ENCODE results near the gene ADAMTS3.
"Not testable (repeated sequence)": the region's sequence is repeated elsewhere in the genome, so short reads cannot be mapped to it uniquely, and the experiment has no call there.

Gene ADAMTS3

GRCh38 chr4:72467633-72468032 lies 101.4 kb downstream of the ADAMTS3 start:
- DNase-seq: no peak

GRCh38 chr4:72463724-72464123 lies 105.3 kb downstream of the ADAMTS3 start:
- no peak for DNase-seq

- DNase-seq: no peak
Measured at GRCh38 chr4:72457158-72457557, 111.9 kb downstream of the ADAMTS3 start.

GRCh38 chr4:72451349-72451748 lies 117.7 kb downstream of the ADAMTS3 start:
- DNase-seq: no peak

- no peak for DNase-seq
Measured at GRCh38 chr4:72449705-72450104, 119.3 kb downstream of the ADAMTS3 start.

GRCh38 chr4:72448231-72448630 lies 120.8 kb downstream of the ADAMTS3 start:
- no peak for DNase-seq

- no peak for DNase-seq
Measured at GRCh38 chr4:72446353-72447055, 122.5 kb downstream of the ADAMTS3 start.

- no peak for DNase-seq
Measured at GRCh38 chr4:72444092-72444491, 124.9 kb downstream of the ADAMTS3 start.

GRCh38 chr4:72442715-72443114 lies 126.3 kb downstream of the ADAMTS3 start:
- no peak for DNase-seq

GRCh38 chr4:72442147-72442546 lies 126.9 kb downstream of the ADAMTS3 start:
- DNase-seq: no peak

- no peak for DNase-seq
Measured at GRCh38 chr4:72440386-72440785, 128.6 kb downstream of the ADAMTS3 start.

GRCh38 chr4:72432975-72433374 lies 136.0 kb downstream of the ADAMTS3 start:
- no peak for DNase-seq

- DNase-seq: no peak
Measured at GRCh38 chr4:72432282-72432681, 136.7 kb downstream of the ADAMTS3 start.

- DNase-seq: no peak
Measured at GRCh38 chr4:72430988-72431387, 138.0 kb downstream of the ADAMTS3 start.

- no peak for DNase-seq
Measured at GRCh38 chr4:72430050-72430449, 139.0 kb downstream of the ADAMTS3 start.

GRCh38 chr4:72429397-72429889 lies 139.6 kb downstream of the ADAMTS3 start:
- DNase-seq: no peak

GRCh38 chr4:72427057-72427456 lies 142.0 kb downstream of the ADAMTS3 start:
- DNase-seq: no peak

- not testable (repeated sequence) for DNase-seq
Measured at GRCh38 chr4:72425908-72426307, 143.1 kb downstream of the ADAMTS3 start.

GRCh38 chr4:72424006-72424405 lies 145.0 kb downstream of the ADAMTS3 start:
- DNase-seq: no peak

GRCh38 chr4:72422416-72422815 lies 146.6 kb downstream of the ADAMTS3 start:
- no peak for DNase-seq

GRCh38 chr4:72418458-72418857 lies 150.6 kb downstream of the ADAMTS3 start:
- DNase-seq: no peak

GRCh38 chr4:72410158-72410557 lies 158.9 kb downstream of the ADAMTS3 start:
- no peak for DNase-seq

GRCh38 chr4:72408568-72408967 lies 160.5 kb downstream of the ADAMTS3 start:
- DNase-seq: no peak

- no peak for DNase-seq
Measured at GRCh38 chr4:72405417-72405816, 163.6 kb downstream of the ADAMTS3 start.

GRCh38 chr4:72397314-72397713 lies 171.7 kb downstream of the ADAMTS3 start:
- no peak for DNase-seq
